Progenitor cell of endocrine pancreas (in vitro differentiated cells): ENCODE measurements around the gene RAB3GAP2. TPM values are rescaled to one million over a fixed set of nuclear protein-coding genes. Genes with fewer than 3 reads are reported as not detected.
"Not testable (repeated sequence)": the region's sequence is repeated elsewhere in the genome, so short reads cannot be mapped to it uniquely, and the experiment has no call there.

Source experiments
- DNase-seq: peaks from one replicate; pipeline ENCODE4 v3.0.0; 2021; ENCODE audit warnings: low spot score; ENCODE audit not compliant: unreplicated experiment
- H3K27ac Mint-ChIP-seq: 2 replicates; pipeline ENCODE4 v1.8.0; 2021; ENCODE audit warnings: mild to moderate bottlenecking, moderate library complexity, mixed read lengths
- H3K27me3 Mint-ChIP-seq: 2 replicates; pipeline ENCODE4 v1.8.0; 2021; ENCODE audit warnings: mixed read lengths
- H3K36me3 Mint-ChIP-seq: 2 replicates; pipeline ENCODE4 v1.8.0; 2022; ENCODE audit warnings: mixed read lengths; ENCODE audit not compliant: insufficient read depth
- H3K4me1 Mint-ChIP-seq: 2 replicates; pipeline ENCODE4 v1.8.0; 2021; ENCODE audit warnings: low read depth, mixed read lengths
- H3K4me3 Mint-ChIP-seq: 2 replicates; pipeline ENCODE4 v1.8.0; 2021; ENCODE audit warnings: low read depth, mild to moderate bottlenecking, moderate library complexity, mixed read lengths
- H3K9me3 Mint-ChIP-seq: 2 replicates; pipeline ENCODE4 v1.8.0; 2021; ENCODE audit warnings: low read depth, mixed read lengths
- CTCF ChIP-seq: fragments of 200-600 bp; sonication (generic); IDR thresholded peaks from one replicate; pipeline ENCODE4 v1.5.0; 2021; ENCODE audit warnings: antibody characterized with exemption, mild to moderate bottlenecking; ENCODE audit not compliant: unreplicated experiment
- total RNA-seq: library from RNA; stranded (reverse); gene quantifications from 2 replicates; pipeline ENCODE4 v1.2.1, GENCODE V29; 2021

RAB3GAP2 gene
- total RNA-seq, 1 donor from 2014 or later = 47.9 TPM

- Mint-ChIP-seq H3K4me1 (peaks cover 3% of the 10 kb centered on the region), H3K4me3 (no peak overlapping the region), H3K27me3 (no peaks in the 10 kb centered on the region), H3K27ac (no peak overlapping the region), H3K36me3 (peaks cover 14% of the 10 kb centered on the region), H3K9me3 (peaks cover 12% of the 10 kb centered on the region)
- no peak for DNase-seq
- no peak for TF ChIP-seq CTCF
These were observed 32.3 kb downstream of the RAB3GAP2 start for GRCh38 chr1:220239966-220240365.

GRCh38 chr1:220239213-220239612, 33.0 kb downstream of the RAB3GAP2 start:
- Mint-ChIP-seq H3K27ac (no peak overlapping the region), H3K27me3 (no peaks in the 10 kb centered on the region), H3K9me3 (peaks cover 5% of the 10 kb centered on the region), H3K36me3 (peaks cover 8% of the 10 kb centered on the region), H3K4me1 (peaks cover 3% of the 10 kb centered on the region), H3K4me3 (no peak overlapping the region)
- DNase-seq = no peak
- TF ChIP-seq CTCF = no peak

GRCh38 chr1:220236278-220236677, 36.0 kb downstream of the RAB3GAP2 start:
- H3K4me3 Mint-ChIP-seq, H3K9me3 Mint-ChIP-seq, DNase-seq, H3K36me3 Mint-ChIP-seq, H3K4me1 Mint-ChIP-seq, H3K27me3 Mint-ChIP-seq, H3K27ac Mint-ChIP-seq: not testable (repeated sequence)

GRCh38 chr1:220235462-220235861, 36.8 kb downstream of the RAB3GAP2 start:
- H3K27ac Mint-ChIP-seq = no peak overlapping the region
- H3K9me3 Mint-ChIP-seq = no peaks in the 10 kb centered on the region
- H3K4me3 Mint-ChIP-seq = no peak overlapping the region
- peaks cover 9% of the 10 kb centered on the region for H3K36me3 Mint-ChIP-seq
- no peak for TF ChIP-seq CTCF
- H3K4me1 Mint-ChIP-seq = peaks cover 2% of the 10 kb centered on the region
- DNase-seq = no peak
- no peaks in the 10 kb centered on the region for H3K27me3 Mint-ChIP-seq

GRCh38 chr1:220233927-220234326, 38.3 kb downstream of the RAB3GAP2 start:
- Mint-ChIP-seq H3K4me1 (peaks cover 2% of the 10 kb centered on the region), H3K9me3 (no peaks in the 10 kb centered on the region), H3K27me3 (no peaks in the 10 kb centered on the region), H3K36me3 (peaks cover 12% of the 10 kb centered on the region), H3K27ac (no peak overlapping the region), H3K4me3 (no peak overlapping the region)
- TF ChIP-seq CTCF = no peak
- no peak for DNase-seq

GRCh38 chr1:220229771-220230170, 42.5 kb downstream of the RAB3GAP2 start:
- no peak overlapping the region for H3K4me3 Mint-ChIP-seq
- peaks cover 5% of the 10 kb centered on the region for H3K4me1 Mint-ChIP-seq
- peaks cover 21% of the 10 kb centered on the region for H3K36me3 Mint-ChIP-seq
- DNase-seq = no peak
- no peaks in the 10 kb centered on the region for H3K9me3 Mint-ChIP-seq
- no peaks in the 10 kb centered on the region for H3K27me3 Mint-ChIP-seq
- TF ChIP-seq CTCF = no peak
- no peak overlapping the region for H3K27ac Mint-ChIP-seq
